HG03066 (cell line): ENCODE measurements around the gene TMEM50B.
"Not testable (repeated sequence)": the region's sequence is repeated elsewhere in the genome, so short reads cannot be mapped to it uniquely, and the experiment has no call there.

ENCODE experiments used
- ATAC-seq: cut with Tn5 transposase; IDR thresholded peaks from one replicate; pipeline ENCODE4 v1.9.1; 2021; ENCODE audit warnings: low read depth; ENCODE audit not compliant: unreplicated experiment

TMEM50B gene

GRCh38 chr21:33479679-33480480 lies at the start of gene TMEM50B:
TSS of gene TMEM50B (minus strand) at chr21:33479974. CDS start at chr21:33468885, 11,089 bp downstream.
- ATAC-seq: peak; percentile 85

- ATAC-seq: no peak
Observed at GRCh38 chr21:33522953-33523349, 43.2 kb upstream of the TMEM50B start.

- no peak for ATAC-seq
Observed at GRCh38 chr21:33522297-33522952, 42.7 kb upstream of the TMEM50B start.

GRCh38 chr21:33518899-33519298 lies 39.1 kb upstream of the TMEM50B start:
- ATAC-seq: no peak

GRCh38 chr21:33514229-33514628 lies 34.5 kb upstream of the TMEM50B start:
- ATAC-seq: no peak

GRCh38 chr21:33512481-33512880 lies 32.7 kb upstream of the TMEM50B start:
- ATAC-seq: no peak

GRCh38 chr21:33511639-33512038 lies 31.9 kb upstream of the TMEM50B start:
- ATAC-seq: no peak

GRCh38 chr21:33510826-33511225 lies 31.1 kb upstream of the TMEM50B start:
- ATAC-seq: no peak

GRCh38 chr21:33507003-33507402 lies 27.2 kb upstream of the TMEM50B start:
- ATAC-seq: not testable (repeated sequence)

- no peak for ATAC-seq
Observed at GRCh38 chr21:33505833-33506232, 26.1 kb upstream of the TMEM50B start.

- ATAC-seq: no peak
Observed at GRCh38 chr21:33496345-33496744, 16.6 kb upstream of the TMEM50B start.

- ATAC-seq: no peak
Observed at GRCh38 chr21:33495743-33496142, 16.0 kb upstream of the TMEM50B start.

- ATAC-seq: no peak
Observed at GRCh38 chr21:33493756-33494155, 14.0 kb upstream of the TMEM50B start.

GRCh38 chr21:33492571-33492970 lies 12.8 kb upstream of the TMEM50B start:
- no peak for ATAC-seq

- peak; percentile 96 for ATAC-seq
Observed at GRCh38 chr21:33491373-33492102, 11.8 kb upstream of the TMEM50B start, which contains the start of gene DNAJC28. TSS of gene DNAJC28 (minus strand) at chr21:33491716. CDS start at chr21:33489393, 2,323 bp downstream.

- no peak for ATAC-seq
Observed at GRCh38 chr21:33490991-33491372, 11.2 kb upstream of the TMEM50B start.

- no peak for ATAC-seq
Observed at GRCh38 chr21:33488936-33489335, 9.2 kb upstream of the TMEM50B start.

GRCh38 chr21:33487996-33488395 lies 8.2 kb upstream of the TMEM50B start:
- no peak for ATAC-seq

GRCh38 chr21:33481314-33481943 lies 1.7 kb upstream of the TMEM50B start:
- no peak for ATAC-seq

- no peak for ATAC-seq
Observed at GRCh38 chr21:33480481-33481103, 818 bp upstream of the TMEM50B start.
